Fibroblast of pulmonary artery (primary cell): ENCODE data around the gene WDFY3.

Experiments
- DNase-seq: peaks from one replicate; pipeline ENCODE4 v3.0.0-alpha.2; 2010; ENCODE audit warnings: low read depth
- H3K4me3 ChIP-seq: replicated peaks from 2 replicates; pipeline ENCODE4 v1.5.1; 2011; ENCODE audit warnings: low read depth, mild to moderate bottlenecking, control low read depth, low read length, moderate library complexity
- CTCF ChIP-seq: IDR thresholded peaks from 2 replicates; pipeline ENCODE4 v1.5.1; 2011; ENCODE audit warnings: mild to moderate bottlenecking, control low read depth, low read length, inconsistent platforms; ENCODE audit errors: missing control alignments

WDFY3 gene

GRCh38 chr4:84952776-84953175, 13.7 kb downstream of the WDFY3 start:
- TF ChIP-seq CTCF: no peak
- H3K4me3 ChIP-seq: no peak overlapping the region
- no peak for DNase-seq

- no peak overlapping the region for H3K4me3 ChIP-seq
- no peak for TF ChIP-seq CTCF
- peak; percentile 52 for DNase-seq
Measured at GRCh38 chr4:84952004-84952403, 14.5 kb downstream of the WDFY3 start.

GRCh38 chr4:84948056-84948455, 18.4 kb downstream of the WDFY3 start:
- TF ChIP-seq CTCF: no peak
- no peak overlapping the region for H3K4me3 ChIP-seq
- DNase-seq: peak; percentile 51

- peak; percentile 40 for DNase-seq
- no peak for TF ChIP-seq CTCF
- H3K4me3 ChIP-seq: no peak overlapping the region
Measured at GRCh38 chr4:84944947-84945346, 21.5 kb downstream of the WDFY3 start.

GRCh38 chr4:84940960-84941359, 25.5 kb downstream of the WDFY3 start:
- TF ChIP-seq CTCF: no peak
- no peak for DNase-seq
- no peak overlapping the region for H3K4me3 ChIP-seq

GRCh38 chr4:84939113-84939512, 27.4 kb downstream of the WDFY3 start:
- no peak for DNase-seq
- H3K4me3 ChIP-seq: no peak overlapping the region

GRCh38 chr4:84938316-84938715, 28.2 kb downstream of the WDFY3 start:
- TF ChIP-seq CTCF: no peak
- no peak overlapping the region for H3K4me3 ChIP-seq
- DNase-seq: peak; percentile 83

More at GRCh38 chr4:84939113-84939512, 27.4 kb downstream of the WDFY3 start:
- TF ChIP-seq CTCF: no peak
